HL-60 (cell line): ENCODE measurements around the gene SLC5A5.
A peak's percentile ranks its signal among the peaks of the same experiment; 100 is the strongest.

Experiments
- DNase-seq, 2 experiments: peaks; one replicate each; pipeline ENCODE4 v3.0.0-alpha.2; 2010 to 2020; ENCODE audit warnings: low read depth in 1 of 2, low spot score in 1 of 2
- H3K27ac ChIP-seq: fragments of 250-450 bp; sonication (Bioruptor Pico); replicated peaks from 2 replicates; pipeline ENCODE4 v1.5.1; 2020; ENCODE audit warnings: mild to moderate bottlenecking, moderate library complexity
- H3K27me3 ChIP-seq: fragments of 250-450 bp; sonication (Bioruptor Pico); 2 replicates; pipeline ENCODE4 v1.5.1; 2021; ENCODE audit warnings: mild to moderate bottlenecking, moderate library complexity; ENCODE audit not compliant: insufficient read depth, poor library complexity, severe bottlenecking
- H3K4me3 ChIP-seq: replicated peaks from 2 replicates; pipeline ENCODE4 v1.5.1; 2011; ENCODE audit warnings: mild to moderate bottlenecking, control low read depth, low read length; ENCODE audit not compliant: insufficient read depth
- GABPA ChIP-seq: IDR thresholded peaks from 2 replicates; pipeline ENCODE4 v1.6.1; 2012; ENCODE audit warnings: low read depth
- POLR2AphosphoS5 ChIP-seq: IDR thresholded peaks from 2 replicates; pipeline ENCODE4 v1.6.1; 2012; ENCODE audit warnings: low read depth
- SPI1 ChIP-seq: IDR thresholded peaks from 2 replicates; pipeline ENCODE4 v1.6.1; 2012; ENCODE audit warnings: low read depth, mild to moderate bottlenecking, borderline replicate concordance
- TF ChIP-seq, protein P1 (sequence below): IDR thresholded peaks from 2 replicates; pipeline ENCODE4 v1.6.1; 2012; ENCODE audit warnings: low read depth; ENCODE audit not compliant: insufficient replicate concordance
- TF ChIP-seq, protein P2 (sequence below): IDR thresholded peaks from one replicate; pipeline ENCODE4 v1.5.1; 2011; ENCODE audit warnings: low read length, control low read depth, inconsistent platforms; ENCODE audit not compliant: insufficient read depth

The SLC5A5 gene

DNA sequence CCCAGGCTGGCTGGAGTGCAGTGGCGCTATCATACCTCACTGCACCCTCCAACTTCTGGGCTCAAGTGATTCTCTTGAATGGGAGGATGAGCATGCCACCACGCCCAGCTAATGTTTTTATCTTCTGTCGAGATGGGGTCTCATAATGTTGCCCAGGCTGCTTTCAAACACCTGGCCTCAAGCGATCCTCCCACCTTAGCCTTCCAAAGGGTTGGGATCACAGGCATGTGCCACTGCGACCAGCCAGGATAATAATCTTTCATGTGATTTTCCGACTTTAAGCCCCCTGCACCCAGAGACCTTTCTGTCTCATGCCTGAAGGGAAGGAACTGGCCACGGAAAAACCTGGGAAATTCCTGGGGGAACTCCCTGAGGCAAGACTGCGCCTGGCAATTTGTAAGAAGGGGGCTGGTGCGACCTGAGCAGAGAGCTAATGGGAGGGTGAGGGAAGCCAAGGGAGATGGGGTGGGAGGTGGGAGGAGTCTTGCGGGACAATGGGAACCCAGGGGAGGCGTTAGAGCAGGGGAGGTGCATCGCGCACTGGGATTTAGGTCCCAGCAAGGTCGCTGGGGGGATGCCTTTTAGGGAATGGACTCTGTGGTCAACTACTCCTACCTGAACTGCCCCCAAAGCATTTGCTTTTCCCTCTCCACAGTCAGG lies 59.9 kb downstream of the SLC5A5 start:
- DNase-seq: no peak
- no peak overlapping the region; the same call in 1 of the 2 replicates for H3K4me3 ChIP-seq
- no peak overlapping the region for H3K27ac ChIP-seq
- H3K27me3 ChIP-seq: no peaks in the 10 kb centered on the region
- TF ChIP-seq GABPA (no peak), SPI1 (no peak), POLR2AphosphoS5 (no peak)
- TF ChIP-seq, protein P1, sequence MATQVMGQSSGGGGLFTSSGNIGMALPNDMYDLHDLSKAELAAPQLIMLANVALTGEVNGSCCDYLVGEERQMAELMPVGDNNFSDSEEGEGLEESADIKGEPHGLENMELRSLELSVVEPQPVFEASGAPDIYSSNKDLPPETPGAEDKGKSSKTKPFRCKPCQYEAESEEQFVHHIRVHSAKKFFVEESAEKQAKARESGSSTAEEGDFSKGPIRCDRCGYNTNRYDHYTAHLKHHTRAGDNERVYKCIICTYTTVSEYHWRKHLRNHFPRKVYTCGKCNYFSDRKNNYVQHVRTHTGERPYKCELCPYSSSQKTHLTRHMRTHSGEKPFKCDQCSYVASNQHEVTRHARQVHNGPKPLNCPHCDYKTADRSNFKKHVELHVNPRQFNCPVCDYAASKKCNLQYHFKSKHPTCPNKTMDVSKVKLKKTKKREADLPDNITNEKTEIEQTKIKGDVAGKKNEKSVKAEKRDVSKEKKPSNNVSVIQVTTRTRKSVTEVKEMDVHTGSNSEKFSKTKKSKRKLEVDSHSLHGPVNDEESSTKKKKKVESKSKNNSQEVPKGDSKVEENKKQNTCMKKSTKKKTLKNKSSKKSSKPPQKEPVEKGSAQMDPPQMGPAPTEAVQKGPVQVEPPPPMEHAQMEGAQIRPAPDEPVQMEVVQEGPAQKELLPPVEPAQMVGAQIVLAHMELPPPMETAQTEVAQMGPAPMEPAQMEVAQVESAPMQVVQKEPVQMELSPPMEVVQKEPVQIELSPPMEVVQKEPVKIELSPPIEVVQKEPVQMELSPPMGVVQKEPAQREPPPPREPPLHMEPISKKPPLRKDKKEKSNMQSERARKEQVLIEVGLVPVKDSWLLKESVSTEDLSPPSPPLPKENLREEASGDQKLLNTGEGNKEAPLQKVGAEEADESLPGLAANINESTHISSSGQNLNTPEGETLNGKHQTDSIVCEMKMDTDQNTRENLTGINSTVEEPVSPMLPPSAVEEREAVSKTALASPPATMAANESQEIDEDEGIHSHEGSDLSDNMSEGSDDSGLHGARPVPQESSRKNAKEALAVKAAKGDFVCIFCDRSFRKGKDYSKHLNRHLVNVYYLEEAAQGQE: no peak
- TF ChIP-seq, protein P2, sequence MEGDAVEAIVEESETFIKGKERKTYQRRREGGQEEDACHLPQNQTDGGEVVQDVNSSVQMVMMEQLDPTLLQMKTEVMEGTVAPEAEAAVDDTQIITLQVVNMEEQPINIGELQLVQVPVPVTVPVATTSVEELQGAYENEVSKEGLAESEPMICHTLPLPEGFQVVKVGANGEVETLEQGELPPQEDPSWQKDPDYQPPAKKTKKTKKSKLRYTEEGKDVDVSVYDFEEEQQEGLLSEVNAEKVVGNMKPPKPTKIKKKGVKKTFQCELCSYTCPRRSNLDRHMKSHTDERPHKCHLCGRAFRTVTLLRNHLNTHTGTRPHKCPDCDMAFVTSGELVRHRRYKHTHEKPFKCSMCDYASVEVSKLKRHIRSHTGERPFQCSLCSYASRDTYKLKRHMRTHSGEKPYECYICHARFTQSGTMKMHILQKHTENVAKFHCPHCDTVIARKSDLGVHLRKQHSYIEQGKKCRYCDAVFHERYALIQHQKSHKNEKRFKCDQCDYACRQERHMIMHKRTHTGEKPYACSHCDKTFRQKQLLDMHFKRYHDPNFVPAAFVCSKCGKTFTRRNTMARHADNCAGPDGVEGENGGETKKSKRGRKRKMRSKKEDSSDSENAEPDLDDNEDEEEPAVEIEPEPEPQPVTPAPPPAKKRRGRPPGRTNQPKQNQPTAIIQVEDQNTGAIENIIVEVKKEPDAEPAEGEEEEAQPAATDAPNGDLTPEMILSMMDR: no peak

GRCh38 chr19:17932485-17933338 lies 61.0 kb downstream of the SLC5A5 start, which contains the start of gene CCDC124:
Gene CCDC124, plus strand, starts transcription at chr19:17933015. Its CDS starts 3,406 bp downstream, at chr19:17936421.
- no peaks in the 10 kb centered on the region for H3K27me3 ChIP-seq
- peak within 1 kb of the TSS; percentile 68 for H3K4me3 ChIP-seq
- peak; percentile 92 to 94 for DNase-seq
- TF ChIP-seq, protein P2: peak; percentile 96
- TF ChIP-seq, protein P1: no peak
- TF ChIP-seq GABPA (no peak; the same call in 1 of the 2 replicates), POLR2AphosphoS5 (peak; percentile 70), SPI1 (peak; percentile 1; the same call in 1 of the 2 replicates)
- peak within 1 kb of the TSS; percentile 97 for H3K27ac ChIP-seq

DNA sequence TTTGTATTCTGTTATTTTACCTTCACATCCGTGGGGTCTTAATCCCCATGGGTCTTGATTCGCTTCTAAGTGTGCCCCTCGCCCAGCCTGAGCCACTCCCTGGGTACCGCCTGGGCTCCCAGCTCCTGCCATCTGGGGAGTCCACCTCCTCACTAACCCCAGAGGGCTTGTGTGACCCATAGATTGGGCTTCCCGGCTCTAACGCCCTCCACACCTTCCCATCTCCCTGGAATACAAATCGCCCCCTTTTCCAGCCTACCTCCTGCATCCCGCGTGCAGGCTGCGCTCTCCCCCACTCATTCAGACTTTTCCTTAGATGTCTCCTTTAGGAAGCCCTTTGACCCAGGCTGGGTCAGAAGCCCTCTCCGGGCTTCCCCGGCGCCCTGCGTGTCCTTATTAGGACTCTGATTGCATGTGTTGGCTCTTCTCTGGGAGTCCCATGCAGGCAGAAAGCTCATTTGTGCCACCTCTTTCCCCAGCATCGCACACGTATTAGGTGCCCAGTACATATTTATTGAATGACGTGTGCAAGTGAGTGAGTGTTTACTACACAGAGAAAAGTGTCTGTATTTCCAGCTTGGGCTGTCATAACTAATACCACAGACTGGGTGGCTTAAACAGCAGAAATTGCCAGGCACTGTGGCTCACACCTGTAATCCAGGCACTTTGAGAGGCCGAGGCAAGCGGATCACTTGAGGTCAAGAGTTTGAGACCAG lies 61.8 kb downstream of the SLC5A5 start:
- TF ChIP-seq, protein P2: no peak
- TF ChIP-seq GABPA (no peak), POLR2AphosphoS5 (no peak)
- TF ChIP-seq, protein P1: no peak
- peak overlapping the region; percentile 97 for H3K27ac ChIP-seq
- DNase-seq: no peak

More for the DNA sequence above, 61.8 kb downstream of the SLC5A5 start:
- H3K4me3 ChIP-seq: peak overlapping the region; percentile 68
- H3K27me3 ChIP-seq: no peaks in the 10 kb centered on the region
